ENCODE data around the gene CENPS.
"Not testable (repeated sequence)": the region's sequence is repeated elsewhere in the genome, so short reads cannot be mapped to it uniquely, and the experiment has no call there.

The CENPS gene

DNA sequence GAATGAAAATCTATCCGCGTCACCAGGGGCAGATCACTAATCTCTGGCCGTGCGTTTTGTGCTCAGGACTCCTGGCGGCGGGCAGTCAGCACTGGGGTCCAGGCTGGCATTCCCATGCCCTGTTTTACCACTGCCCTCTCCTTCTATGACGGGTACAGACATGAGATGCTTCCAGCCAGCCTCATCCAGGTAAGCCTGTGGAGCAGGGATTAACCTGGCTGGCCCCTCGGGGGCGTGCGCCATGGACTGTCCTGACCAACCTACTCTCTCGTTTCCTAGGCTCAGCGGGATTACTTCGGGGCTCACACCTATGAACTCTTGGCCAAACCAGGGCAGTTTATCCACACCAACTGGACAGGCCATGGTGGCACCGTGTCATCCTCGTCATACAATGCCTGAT lies 10.9 kb upstream of the CENPS start:
- H3K27me3 ChIP-seq (ENCODE audit: control insufficient read depth, insufficient read depth, low read length, poor library complexity, severe bottlenecking), result no peaks in the 10 kb centered on the region
- no peaks in the 10 kb centered on the region for H3K9me3 ChIP-seq (ENCODE audit: control insufficient read depth, low read length)
- peaks cover 53% of the 10 kb centered on the region for H3K36me3 ChIP-seq (ENCODE audit: control insufficient read depth, insufficient read depth, low read length)
- WGBS, 2 experiments, result 91 to 92% methylated on average over 15 of the region's 15 CpGs
- no peak overlapping the region for H3K4me3 ChIP-seq (ENCODE audit: insufficient read depth, low read depth, low read length)
- no peak overlapping the region for H3K27ac ChIP-seq (ENCODE audit: insufficient read depth, low read depth, low read length, poor library complexity, severe bottlenecking)
- H3K4me1 ChIP-seq (ENCODE audit: control insufficient read depth, insufficient read depth, low read length), result no peaks in the 10 kb centered on the region

DNA sequence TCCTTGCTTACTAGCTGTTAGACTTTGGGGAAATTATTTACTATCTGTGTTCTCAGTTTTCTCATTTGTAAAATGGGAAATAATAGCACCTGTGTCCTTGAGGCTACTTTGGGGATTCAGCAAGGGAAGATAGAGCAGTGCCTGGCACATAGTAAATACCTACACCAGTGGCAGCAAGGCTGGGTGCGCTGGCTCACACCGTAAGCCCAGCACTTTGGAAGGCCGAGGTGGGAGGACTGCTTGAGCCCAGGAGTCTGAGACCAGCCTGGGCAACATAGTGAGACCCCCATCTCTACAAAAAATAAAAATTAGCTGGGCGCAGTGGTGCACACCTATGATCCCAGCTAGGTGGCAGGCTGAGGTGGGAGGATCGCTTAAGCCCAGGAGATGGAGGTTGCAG lies 8.6 kb upstream of the CENPS start:
- Histone ChIP-seq H3K36me3 (ENCODE audit: control insufficient read depth, insufficient read depth, low read length) (peaks cover 36% of the 10 kb centered on the region), H3K27ac (ENCODE audit: insufficient read depth, low read depth, low read length, poor library complexity, severe bottlenecking) (no peak overlapping the region), H3K9me3 (ENCODE audit: control insufficient read depth, low read length) (no peaks in the 10 kb centered on the region), H3K4me1 (ENCODE audit: control insufficient read depth, insufficient read depth, low read length) (no peaks in the 10 kb centered on the region), H3K27me3 (ENCODE audit: control insufficient read depth, insufficient read depth, low read length, poor library complexity, severe bottlenecking) (no peaks in the 10 kb centered on the region), H3K4me3 (ENCODE audit: insufficient read depth, low read depth, low read length) (no peak overlapping the region)
- 97% methylated on average over 5 of the region's 5 CpGs for WGBS, 2 experiments

DNA sequence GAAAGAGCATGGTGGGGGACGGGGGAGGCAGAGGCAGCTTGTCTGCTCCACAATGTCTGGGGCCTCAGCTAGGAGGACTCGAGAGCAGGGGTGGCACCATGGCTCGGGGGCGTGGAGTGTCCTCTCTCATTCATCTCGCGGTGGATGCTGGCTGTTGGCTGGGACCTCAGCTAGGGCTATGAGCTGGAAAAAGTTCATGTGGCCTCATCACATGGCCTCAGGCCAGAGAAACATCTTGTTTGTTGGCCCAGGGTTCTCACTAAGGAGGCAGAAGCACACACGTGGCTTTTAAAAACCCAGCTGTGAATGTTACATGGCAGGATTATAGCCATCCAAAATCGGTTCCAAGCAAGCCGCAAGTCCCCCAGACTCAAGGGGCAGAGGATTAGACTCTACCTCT lies 6.2 kb upstream of the CENPS start:
- Histone ChIP-seq H3K9me3 (ENCODE audit: control insufficient read depth, low read length) (no peaks in the 10 kb centered on the region), H3K27ac (ENCODE audit: insufficient read depth, low read depth, low read length, poor library complexity, severe bottlenecking) (no peak overlapping the region), H3K36me3 (ENCODE audit: control insufficient read depth, insufficient read depth, low read length) (peaks cover 19% of the 10 kb centered on the region), H3K4me1 (ENCODE audit: control insufficient read depth, insufficient read depth, low read length) (no peaks in the 10 kb centered on the region), H3K27me3 (ENCODE audit: control insufficient read depth, insufficient read depth, low read length, poor library complexity, severe bottlenecking) (no peaks in the 10 kb centered on the region), H3K4me3 (ENCODE audit: insufficient read depth, low read depth, low read length) (no peak overlapping the region)
- 83 to 87% methylated on average over 9 of the region's 9 CpGs for WGBS, 2 experiments

DNA sequence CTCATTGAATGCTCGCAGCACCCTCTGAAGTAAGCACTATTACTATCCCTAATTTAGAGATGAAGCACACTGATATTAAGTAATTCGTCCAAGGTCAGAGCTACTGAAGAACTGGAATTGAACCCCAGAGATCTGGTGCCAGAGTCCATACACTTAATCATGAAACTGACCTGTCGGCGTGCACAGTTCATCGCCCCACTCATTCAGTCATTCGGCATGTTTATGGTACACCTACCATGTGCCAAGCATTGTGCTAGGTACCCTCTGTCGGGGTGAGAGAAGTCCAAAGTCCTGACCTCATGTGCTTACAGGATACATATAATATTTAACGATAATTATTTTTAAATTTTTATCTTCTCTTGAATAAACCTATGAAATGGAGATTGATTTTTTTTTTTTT lies 5.6 kb upstream of the CENPS start:
- H3K36me3 ChIP-seq (ENCODE audit: control insufficient read depth, insufficient read depth, low read length), result peaks cover 13% of the 10 kb centered on the region
- 91 to 94% methylated on average over 7 of the region's 8 CpGs for WGBS, 2 experiments

DNA sequence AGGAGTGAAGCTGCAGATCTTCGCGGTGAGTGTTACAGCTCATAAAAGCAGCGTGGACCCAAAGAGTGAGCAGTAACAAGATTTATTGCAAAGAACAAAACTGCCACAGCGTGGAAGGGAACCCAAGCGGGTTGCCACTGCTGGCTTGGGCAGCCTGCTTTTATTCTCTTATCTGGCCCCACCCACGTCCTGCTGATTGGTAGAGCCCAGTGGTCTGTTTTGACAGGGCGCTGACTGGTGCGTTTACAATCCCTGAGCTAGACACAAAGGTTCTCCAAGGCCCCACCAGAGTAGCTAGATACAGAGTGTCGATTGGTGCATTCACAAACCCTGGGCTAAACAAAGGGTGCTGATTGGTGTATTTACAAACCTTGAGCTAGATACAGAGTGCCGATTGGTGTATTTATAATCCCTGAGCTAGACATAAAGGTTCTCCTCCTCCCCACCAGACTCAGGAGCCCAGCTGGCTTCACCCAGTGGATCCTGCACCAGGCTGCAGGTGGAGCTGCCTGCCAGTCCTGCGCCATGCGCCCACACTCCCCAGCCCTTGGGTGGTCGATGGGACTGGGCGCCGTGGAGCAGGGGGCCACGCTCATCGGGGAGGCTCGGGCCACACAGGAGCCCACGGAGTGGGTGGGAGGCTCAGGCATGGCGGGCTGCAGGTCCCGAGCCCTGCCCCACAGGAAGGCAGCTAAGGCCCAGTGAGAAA lies 4.3 kb upstream of the CENPS start:
- H3K4me3 ChIP-seq (ENCODE audit: insufficient read depth, low read depth, low read length); H3K36me3 ChIP-seq (ENCODE audit: control insufficient read depth, insufficient read depth, low read length); H3K27me3 ChIP-seq (ENCODE audit: control insufficient read depth, insufficient read depth, low read length, poor library complexity, severe bottlenecking); H3K27ac ChIP-seq (ENCODE audit: insufficient read depth, low read depth, low read length, poor library complexity, severe bottlenecking); H3K4me1 ChIP-seq (ENCODE audit: control insufficient read depth, insufficient read depth, low read length); H3K9me3 ChIP-seq (ENCODE audit: control insufficient read depth, low read length): not testable (repeated sequence)
- 93 to 95% methylated on average over 21 of the region's 21 CpGs for WGBS, 2 experiments

More for the DNA sequence above, 5.6 kb upstream of the CENPS start:
- no peak overlapping the region for H3K27ac ChIP-seq (ENCODE audit: insufficient read depth, low read depth, low read length, poor library complexity, severe bottlenecking)
- H3K9me3 ChIP-seq (ENCODE audit: control insufficient read depth, low read length), result no peaks in the 10 kb centered on the region
- no peak overlapping the region for H3K4me3 ChIP-seq (ENCODE audit: insufficient read depth, low read depth, low read length)
- no peaks in the 10 kb centered on the region for H3K4me1 ChIP-seq (ENCODE audit: control insufficient read depth, insufficient read depth, low read length)
- no peaks in the 10 kb centered on the region for H3K27me3 ChIP-seq (ENCODE audit: control insufficient read depth, insufficient read depth, low read length, poor library complexity, severe bottlenecking)

DNA sequence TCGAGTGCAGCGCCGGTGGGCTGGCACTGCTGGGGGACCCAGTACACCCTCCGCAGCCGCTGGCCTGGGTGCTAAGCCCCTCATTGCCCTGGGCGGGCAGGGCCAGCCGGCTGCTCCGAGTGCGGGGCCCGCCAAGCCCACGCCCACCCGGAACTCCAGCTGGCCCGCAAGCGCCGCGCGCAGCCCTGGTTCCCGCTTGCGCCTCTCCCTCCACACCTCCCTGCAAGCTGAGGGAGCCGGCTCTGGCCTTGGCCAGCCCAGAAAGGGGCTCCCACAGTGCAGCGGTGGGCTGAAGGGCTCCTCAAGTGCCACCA lies 3.7 kb upstream of the CENPS start:
- not testable (repeated sequence) for H3K9me3 ChIP-seq (ENCODE audit: control insufficient read depth, low read length); H3K4me3 ChIP-seq (ENCODE audit: insufficient read depth, low read depth, low read length); H3K36me3 ChIP-seq (ENCODE audit: control insufficient read depth, insufficient read depth, low read length); H3K4me1 ChIP-seq (ENCODE audit: control insufficient read depth, insufficient read depth, low read length); H3K27ac ChIP-seq (ENCODE audit: insufficient read depth, low read depth, low read length, poor library complexity, severe bottlenecking); H3K27me3 ChIP-seq (ENCODE audit: control insufficient read depth, insufficient read depth, low read length, poor library complexity, severe bottlenecking)
- WGBS, 2 experiments, result 96 to 98% methylated on average over 21 of the region's 21 CpGs

DNA sequence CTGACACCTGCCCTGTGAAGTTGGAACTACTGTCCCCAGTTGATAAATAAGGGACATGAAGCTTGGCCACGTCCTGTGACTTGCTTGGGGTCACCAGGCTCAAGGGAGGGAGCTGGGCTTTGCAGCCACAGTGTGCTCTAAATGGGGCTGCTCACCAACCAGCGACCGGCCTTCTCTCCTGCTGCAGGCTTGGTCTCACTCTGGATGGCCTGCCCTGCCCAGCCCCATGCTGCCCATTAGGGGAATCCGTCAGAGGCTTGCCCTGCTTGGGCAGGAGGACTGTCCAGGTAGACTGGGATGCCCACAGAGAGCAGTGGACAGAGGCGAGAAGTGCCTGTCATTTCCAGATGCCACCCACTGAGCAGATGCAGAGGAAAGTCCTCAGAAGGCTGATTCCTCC lies 1.2 kb upstream of the CENPS start:
- Histone ChIP-seq H3K27me3 (ENCODE audit: control insufficient read depth, insufficient read depth, low read length, poor library complexity, severe bottlenecking) (no peaks in the 10 kb centered on the region), H3K36me3 (ENCODE audit: control insufficient read depth, insufficient read depth, low read length) (no peaks in the 10 kb centered on the region), H3K27ac (ENCODE audit: insufficient read depth, low read depth, low read length, poor library complexity, severe bottlenecking) (no peak overlapping the region), H3K9me3 (ENCODE audit: control insufficient read depth, low read length) (no peaks in the 10 kb centered on the region), H3K4me1 (ENCODE audit: control insufficient read depth, insufficient read depth, low read length) (peaks cover 3% of the 10 kb centered on the region), H3K4me3 (ENCODE audit: insufficient read depth, low read depth, low read length) (no peak overlapping the region)
- 79 to 83% methylated on average over 5 of the region's 5 CpGs for WGBS, 2 experiments

DNA sequence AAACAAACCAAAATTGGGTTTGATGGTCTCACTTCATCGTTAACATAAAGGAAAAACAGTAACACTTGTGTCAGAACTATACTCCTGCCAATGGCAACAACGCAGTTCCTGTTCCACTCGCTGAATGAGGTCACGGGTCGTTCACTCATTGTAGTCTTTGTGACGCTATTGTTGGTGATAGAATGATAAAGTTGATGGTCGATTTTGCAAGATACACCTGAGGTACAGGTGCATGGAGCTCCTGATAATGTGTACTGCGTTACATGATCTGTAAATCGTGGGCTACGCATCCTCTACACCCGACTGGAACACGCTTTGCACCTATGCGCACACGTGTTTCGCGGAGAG lies 391 bp upstream of the CENPS start:
- H3K4me3 ChIP-seq (ENCODE audit: insufficient read depth, low read depth, low read length), result peak overlapping the region; percentile 55
- WGBS, 2 experiments, result 47 to 50% methylated on average over 16 of the region's 16 CpGs
- no peaks in the 10 kb centered on the region for H3K27me3 ChIP-seq (ENCODE audit: control insufficient read depth, insufficient read depth, low read length, poor library complexity, severe bottlenecking)
- H3K9me3 ChIP-seq (ENCODE audit: control insufficient read depth, low read length), result no peaks in the 10 kb centered on the region
- peaks cover 3% of the 10 kb centered on the region for H3K4me1 ChIP-seq (ENCODE audit: control insufficient read depth, insufficient read depth, low read length)
- no peaks in the 10 kb centered on the region for H3K36me3 ChIP-seq (ENCODE audit: control insufficient read depth, insufficient read depth, low read length)
- H3K27ac ChIP-seq (ENCODE audit: insufficient read depth, low read depth, low read length, poor library complexity, severe bottlenecking), result no peak overlapping the region

DNA sequence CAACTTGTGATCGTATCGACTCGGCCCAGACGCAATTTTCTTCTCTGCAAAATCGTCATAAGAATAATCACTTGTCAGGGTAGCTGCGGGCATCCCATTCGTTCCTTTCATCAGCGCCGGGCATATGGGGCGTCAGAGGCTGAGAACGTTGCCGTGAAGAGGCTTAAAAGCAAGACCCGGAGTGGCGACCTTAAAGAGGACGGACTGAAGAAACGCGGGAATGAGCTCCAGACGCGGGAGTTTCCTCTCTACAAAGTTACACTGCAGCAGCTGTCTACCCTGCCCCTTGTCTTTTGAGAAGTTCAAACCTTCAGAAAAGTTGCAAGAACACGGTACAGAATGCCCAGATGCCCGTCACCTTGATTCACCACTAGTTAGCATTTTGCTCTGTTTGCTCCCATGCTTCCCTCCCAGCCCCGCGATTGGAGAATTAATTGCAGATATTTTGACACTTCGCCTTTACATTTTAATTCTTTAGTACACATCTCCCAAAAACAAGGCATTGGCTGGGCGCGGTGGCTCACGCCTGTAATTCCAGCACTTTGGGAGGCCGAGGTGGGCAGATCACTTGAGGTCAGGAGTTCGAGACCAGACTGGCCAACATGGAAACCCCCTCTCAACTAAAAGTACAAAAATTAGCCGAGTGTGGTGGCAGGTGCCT lies 967 bp downstream of the CENPS start:
- Histone ChIP-seq H3K4me3 (ENCODE audit: insufficient read depth, low read depth, low read length) (peak overlapping the region; percentile 55), H3K9me3 (ENCODE audit: control insufficient read depth, low read length) (no peaks in the 10 kb centered on the region), H3K27me3 (ENCODE audit: control insufficient read depth, insufficient read depth, low read length, poor library complexity, severe bottlenecking) (no peaks in the 10 kb centered on the region), H3K27ac (ENCODE audit: insufficient read depth, low read depth, low read length, poor library complexity, severe bottlenecking) (peak overlapping the region; percentile 87), H3K4me1 (ENCODE audit: control insufficient read depth, insufficient read depth, low read length) (peaks cover 3% of the 10 kb centered on the region), H3K36me3 (ENCODE audit: control insufficient read depth, insufficient read depth, low read length) (no peaks in the 10 kb centered on the region)
- WGBS, 2 experiments, result 31 to 32% methylated on average over 30 of the region's 30 CpGs

DNA sequence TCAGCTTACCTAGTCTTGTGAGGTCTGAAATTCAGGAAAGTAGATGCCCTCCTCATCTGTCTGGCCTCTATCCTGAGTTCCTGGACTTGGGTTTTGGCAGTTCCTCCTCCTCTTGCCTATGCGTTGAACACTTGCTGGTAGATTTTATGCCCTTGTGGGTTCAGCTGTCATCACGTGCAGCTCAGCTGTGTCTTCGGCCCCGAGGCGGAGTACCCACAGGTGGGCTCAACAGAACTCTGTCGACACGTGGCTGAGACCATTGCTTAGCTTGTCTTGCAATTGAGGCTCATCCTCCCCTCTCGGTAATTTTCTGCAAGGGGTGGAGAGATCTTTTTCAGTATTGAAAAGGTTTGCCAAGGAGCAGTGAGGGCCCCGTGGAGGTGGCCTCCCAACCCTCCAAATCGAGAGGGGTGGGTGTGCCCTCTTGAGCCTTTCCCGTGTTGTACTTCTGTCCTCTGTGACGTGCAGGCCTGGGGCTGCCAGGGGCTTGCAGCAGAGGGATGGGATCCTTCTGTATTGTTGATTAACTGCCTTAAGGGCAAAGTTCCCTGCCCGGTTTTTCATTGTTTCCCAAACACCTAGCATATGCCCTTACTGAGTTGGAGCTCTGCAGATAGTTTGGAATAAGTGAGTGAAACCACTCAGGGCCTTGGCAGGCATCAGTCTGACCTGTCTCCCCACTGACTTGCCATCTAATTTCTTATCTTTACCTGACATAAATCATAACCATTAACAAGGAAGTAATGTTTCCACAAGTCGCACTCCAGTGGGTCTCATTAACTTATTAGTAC lies 2.9 kb downstream of the CENPS start:
- Histone ChIP-seq H3K27ac (ENCODE audit: insufficient read depth, low read depth, low read length, poor library complexity, severe bottlenecking) (no peak overlapping the region), H3K27me3 (ENCODE audit: control insufficient read depth, insufficient read depth, low read length, poor library complexity, severe bottlenecking) (no peaks in the 10 kb centered on the region), H3K4me3 (ENCODE audit: insufficient read depth, low read depth, low read length) (no peak overlapping the region)

More for the DNA sequence above, 2.9 kb downstream of the CENPS start:
- Histone ChIP-seq H3K9me3 (ENCODE audit: control insufficient read depth, low read length) (no peaks in the 10 kb centered on the region), H3K4me1 (ENCODE audit: control insufficient read depth, insufficient read depth, low read length) (peaks cover 3% of the 10 kb centered on the region), H3K36me3 (ENCODE audit: control insufficient read depth, insufficient read depth, low read length) (no peaks in the 10 kb centered on the region)
- 90 to 91% methylated on average over 14 of the region's 14 CpGs for WGBS, 2 experiments
